Measurements from ENCODE around the gene ADIG. TPM values are rescaled to one million over a fixed set of nuclear protein-coding genes. Genes with fewer than 3 reads are reported as not detected.

Gene ADIG
- total and polyA plus RNA-seq, 2 of the 13 experiments (the other 11 are each of a cell fraction or from before 2014, with no cell fraction given), result 0.15 TPM; not detected in 1

DNA sequence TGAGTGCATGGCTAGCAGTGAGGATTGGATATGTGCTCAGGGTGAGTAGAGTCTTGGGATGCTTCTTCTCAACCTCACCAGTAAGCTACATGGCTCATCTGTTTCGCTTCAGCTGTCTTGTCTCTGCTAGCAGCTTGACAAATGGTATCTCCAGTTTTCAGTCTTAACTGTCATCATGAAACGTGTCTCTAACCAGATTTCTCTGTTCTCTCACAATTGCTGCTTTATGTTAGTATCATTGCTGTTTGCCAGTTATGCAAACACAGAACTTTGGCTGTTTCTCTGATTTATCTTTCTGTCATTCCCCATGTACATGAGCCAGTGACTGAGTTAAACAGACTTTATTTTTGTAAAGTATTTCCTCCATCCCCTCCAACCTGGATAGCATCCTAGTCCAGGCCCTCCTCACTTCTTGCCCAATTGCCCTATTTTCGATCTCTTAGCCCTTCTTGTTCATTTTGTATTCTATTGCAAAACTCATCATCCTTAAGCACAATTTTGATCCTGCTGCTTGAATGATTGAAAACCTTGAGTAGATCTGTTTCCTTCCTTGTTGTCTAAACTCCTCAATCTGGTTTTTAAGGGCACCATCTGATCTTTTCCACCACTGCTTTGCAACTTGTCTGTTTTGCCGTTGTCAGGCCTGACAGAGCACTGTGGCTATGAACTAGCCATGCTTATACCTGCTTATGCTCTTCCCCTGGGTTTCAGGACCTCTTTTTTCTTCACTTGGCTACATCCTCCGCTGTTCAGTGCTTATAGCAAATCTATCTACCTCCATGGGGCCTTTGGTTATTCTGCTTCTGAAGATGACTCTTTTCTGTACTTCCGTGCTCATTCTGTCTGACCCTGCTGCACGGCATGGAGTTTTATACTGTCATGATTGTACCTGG lies 37.7 kb upstream of the ADIG start (continued):
- TF ChIP-seq ATM (IDR thresholded peaks at IDR 0.05; ENCODE audit: borderline replicate concordance), result no peak
- TF ChIP-seq GMEB1 (CRISPR knock-in tag; IDR thresholded peaks at IDR 0.05; ENCODE audit: borderline replicate concordance), result no peak

GRCh38 chr20:38545771-38546170 lies 35.2 kb upstream of the ADIG start:
- DNase-seq (ENCODE audit: low spot score) (no peak), FAIRE-seq (no peak), ATAC-seq (no peak)
- no peak overlapping the region for H3K27ac ChIP-seq (ENCODE audit: extremely low read length, insufficient read depth, low read length)
- no peaks in the 10 kb centered on the region for H4K20me1 ChIP-seq (ENCODE audit: insufficient read depth, low read length)
- H3K9ac ChIP-seq (ENCODE audit: insufficient read depth, low read depth, low read length), result no peak overlapping the region
- H3K79me2 ChIP-seq (ENCODE audit: insufficient read depth, low read length), result no peaks in the 10 kb centered on the region
- WGBS (ENCODE audit: low lambda C conversion rate), result 98% methylated on average over 2 of the region's 2 CpGs
- POLR2A ChIA-PET, result no interaction called here
- TF ChIP-seq ZNF253 (CRISPR knock-in tag; IDR thresholded peaks at IDR 0.05; ENCODE audit: borderline replicate concordance) (no peak), MZF1 (CRISPR knock-in tag; IDR thresholded peaks at IDR 0.05; ENCODE audit: borderline replicate concordance) (no peak), GZF1 (CRISPR knock-in tag; IDR thresholded peaks at IDR 0.05) (no peak), GABPB1 (CRISPR knock-in tag; IDR thresholded peaks at IDR 0.05) (no peak), ZSCAN12 (CRISPR knock-in tag; IDR thresholded peaks at IDR 0.05) (no peak), ZNF101 (CRISPR knock-in tag; IDR thresholded peaks at IDR 0.05; ENCODE audit: borderline replicate concordance, low read depth) (no peak), PATZ1 (CRISPR knock-in tag; IDR thresholded peaks at IDR 0.05) (no peak), ZNF543 (CRISPR knock-in tag; IDR thresholded peaks at IDR 0.05) (no peak)
- TF ChIP-seq, protein P1, sequence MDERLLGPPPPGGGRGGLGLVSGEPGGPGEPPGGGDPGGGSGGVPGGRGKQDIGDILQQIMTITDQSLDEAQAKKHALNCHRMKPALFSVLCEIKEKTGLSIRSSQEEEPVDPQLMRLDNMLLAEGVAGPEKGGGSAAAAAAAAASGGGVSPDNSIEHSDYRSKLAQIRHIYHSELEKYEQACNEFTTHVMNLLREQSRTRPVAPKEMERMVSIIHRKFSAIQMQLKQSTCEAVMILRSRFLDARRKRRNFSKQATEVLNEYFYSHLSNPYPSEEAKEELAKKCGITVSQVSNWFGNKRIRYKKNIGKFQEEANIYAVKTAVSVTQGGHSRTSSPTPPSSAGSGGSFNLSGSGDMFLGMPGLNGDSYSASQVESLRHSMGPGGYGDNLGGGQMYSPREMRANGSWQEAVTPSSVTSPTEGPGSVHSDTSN (CRISPR knock-in tag; IDR thresholded peaks at IDR 0.05), result no peak
- no TSS peak for BruUV-seq (replicated peaks)
- no peaks in the 10 kb centered on the region for H3K9me3 ChIP-seq (ENCODE audit: low read length)
- H3K4me3 ChIP-seq (replicated peaks in 1 of 3; ENCODE audit: insufficient read depth in 1 of 3, low read depth in 2 of 3, low read length in 3 of 3), result no peak overlapping the region
- peaks cover 6% of the 10 kb centered on the region; the same call in 1 of the 2 replicates for H3K4me1 ChIP-seq (ENCODE audit: insufficient read depth, low read length)
- peaks cover 34 to 79% of the 10 kb centered on the region in 2 experiments for H3K36me3 ChIP-seq (replicated peaks in 1 of 2; ENCODE audit: control insufficient read depth in 1 of 2, insufficient read depth in 2 of 2, low read length in 2 of 2)
- CTCF ChIA-PET (ENCODE audit: low intra/inter-chr PET ratio, low total read pairs), result no interaction called here
- no peak overlapping the region for H3K4me2 ChIP-seq (ENCODE audit: low read depth, low read length)
- H2AFZ ChIP-seq (ENCODE audit: low read length), result no peak overlapping the region
- in situ Hi-C loops (cut with HindIII; ENCODE audit: extremely low pct_ligation_motif_present, low pct_unique_long_range_greater_than_20kb), result loop anchor here (10.0 kb wide), 1 partner anchor 61 kb away; no protein-coding TSS in a partner anchor
- intact Hi-C loops (cut with micrococcal nuclease; ENCODE audit: unreplicated experiment), result no loop called here
- no peaks in the 10 kb centered on the region for H3K27me3 ChIP-seq (ENCODE audit: control insufficient read depth in 1 of 2, insufficient read depth in 2 of 2, low read length in 2 of 2)

Measured in HepG2 (cell line).